ENCODE results near the gene MRPL17.
A peak's percentile ranks its signal among the peaks of the same experiment; 100 is the strongest.
"Not testable (repeated sequence)": the region's sequence is repeated elsewhere in the genome, so short reads cannot be mapped to it uniquely, and the experiment has no call there.

MRPL17 gene

DNA sequence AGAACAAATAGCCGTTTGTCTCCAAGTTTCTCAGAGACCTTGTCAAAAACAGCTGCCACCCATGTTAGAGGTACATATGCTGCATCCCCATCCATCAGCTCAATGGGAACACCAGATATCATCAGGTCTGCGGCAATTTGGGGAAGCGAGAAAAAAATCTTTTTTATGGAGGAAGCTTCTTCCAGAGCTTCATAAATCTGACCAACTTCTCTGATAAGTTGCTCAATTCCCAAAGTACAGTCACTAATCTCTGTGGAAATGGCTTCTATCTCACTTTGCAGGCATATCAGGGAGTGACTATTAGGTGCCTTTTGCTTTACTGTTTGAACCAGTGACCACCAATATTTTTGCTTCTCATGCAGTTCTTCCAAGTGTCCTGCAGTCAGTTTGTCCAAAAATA lies 34.3 kb upstream of the MRPL17 start:
- Histone ChIP-seq H3K4me1 (ENCODE audit: control extremely low read depth in 1 of 4, control insufficient read depth in 4 of 4, insufficient read depth in 4 of 4, low read length in 3 of 4) (no peaks in the 10 kb centered on the region), H3K9me3 (ENCODE audit: control extremely low read depth in 1 of 5, control insufficient read depth in 4 of 5, insufficient read depth in 2 of 5, low read depth in 1 of 5, low read length in 4 of 5) (peaks cover 0 to 15% (median 9%) of the 10 kb centered on the region in 5 experiments), H3K27ac (ENCODE audit: insufficient read depth in 1 of 2, low read depth in 1 of 2, low read length in 2 of 2, poor library complexity in 1 of 2, severe bottlenecking in 2 of 2) (no peak overlapping the region), H3K27me3 (replicated peaks in 2 of 5; ENCODE audit: control insufficient read depth in 4 of 5, insufficient read depth in 5 of 5, low read length in 4 of 5) (no peaks in the 10 kb centered on the region), H3K4me3 (ENCODE audit: control insufficient read depth in 1 of 7, extremely low read depth in 1 of 7, insufficient read depth in 4 of 7, low read depth in 2 of 7, low read length in 6 of 7) (no peak overlapping the region), H3K36me3 (ENCODE audit: control insufficient read depth in 4 of 4, insufficient read depth in 4 of 4, low read length in 3 of 4) (peaks cover 0 to 17% (median 5%) of the 10 kb centered on the region in 4 experiments)
- ChIA-PET POLR2A (no interaction called here), CTCF (interaction anchor here (1.3 to 5.0 kb wide), 3 partner anchors 12 to 187 kb away, joined by 3 to 24 read pairs (median 8); no protein-coding TSS in a partner anchor)
- WGBS (ENCODE audit: insufficient coverage): 100% methylated on average over 3 of the region's 3 CpGs
- no peak for DNase-seq

DNA sequence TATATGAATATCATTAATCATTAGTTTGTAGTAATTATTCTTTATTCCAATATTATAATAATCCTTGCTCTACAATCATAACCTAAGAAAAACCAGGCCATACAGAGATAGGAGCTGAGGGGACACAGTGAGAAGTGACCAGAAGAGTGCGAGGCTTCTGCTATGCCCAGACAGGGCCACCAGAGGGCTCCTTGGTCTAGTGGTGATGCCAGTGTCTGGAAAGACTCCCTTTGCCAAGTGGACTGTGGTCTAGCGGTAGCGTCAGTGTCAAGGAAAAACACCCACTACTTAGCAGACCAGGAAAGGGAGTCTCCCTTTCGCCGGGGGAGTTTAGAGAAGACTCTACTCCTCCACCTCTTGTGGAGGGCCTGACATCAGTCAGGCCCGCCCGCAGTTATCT lies 28.4 kb upstream of the MRPL17 start:
- POLR2A ChIA-PET; H3K36me3 ChIP-seq (ENCODE audit: control insufficient read depth in 4 of 4, insufficient read depth in 4 of 4, low read length in 3 of 4); H3K4me3 ChIP-seq (ENCODE audit: control insufficient read depth in 1 of 7, extremely low read depth in 1 of 7, insufficient read depth in 4 of 7, low read depth in 2 of 7, low read length in 6 of 7); H3K27ac ChIP-seq (ENCODE audit: insufficient read depth in 1 of 2, low read depth in 1 of 2, low read length in 2 of 2, poor library complexity in 1 of 2, severe bottlenecking in 2 of 2); H3K27me3 ChIP-seq (replicated peaks in 2 of 5; ENCODE audit: control insufficient read depth in 4 of 5, insufficient read depth in 5 of 5, low read length in 4 of 5); CTCF ChIA-PET; H3K9me3 ChIP-seq (ENCODE audit: control extremely low read depth in 1 of 5, control insufficient read depth in 4 of 5, insufficient read depth in 2 of 5, low read depth in 1 of 5, low read length in 4 of 5); H3K4me1 ChIP-seq (ENCODE audit: control extremely low read depth in 1 of 4, control insufficient read depth in 4 of 4, insufficient read depth in 4 of 4, low read length in 3 of 4): not testable (repeated sequence)
- 93% methylated on average over 4 of the region's 7 CpGs for WGBS (ENCODE audit: insufficient coverage)
- peak in 2 of 3 donors; percentile 19 to 28 for DNase-seq

DNA sequence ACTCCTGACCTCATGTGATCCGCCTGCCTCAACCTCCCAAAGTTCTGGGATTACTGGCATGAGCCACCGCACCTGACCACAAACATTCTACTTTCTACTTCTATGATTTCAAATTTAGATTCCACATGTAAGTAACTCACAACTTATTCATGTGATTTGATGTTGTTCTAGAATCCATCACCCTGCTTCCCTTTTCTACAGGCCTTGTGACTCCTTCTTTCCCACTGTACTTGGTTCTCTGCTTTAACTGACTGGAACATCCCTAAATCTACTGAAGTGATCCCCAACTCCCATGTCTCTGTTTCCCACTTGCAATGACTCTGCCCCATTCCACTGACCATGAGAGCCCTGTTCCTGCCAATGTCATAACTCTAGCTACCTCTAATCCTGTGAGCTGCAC lies 25.7 kb upstream of the MRPL17 start:
- DNase-seq: no peak
- Histone ChIP-seq H3K4me1 (ENCODE audit: control extremely low read depth in 1 of 4, control insufficient read depth in 4 of 4, insufficient read depth in 4 of 4, low read length in 3 of 4) (peaks cover 0 to 2% (median 0%) of the 10 kb centered on the region in 4 experiments), H3K36me3 (ENCODE audit: control insufficient read depth in 4 of 4, insufficient read depth in 4 of 4, low read length in 3 of 4) (no peaks in the 10 kb centered on the region), H3K27me3 (replicated peaks in 2 of 5; ENCODE audit: control insufficient read depth in 4 of 5, insufficient read depth in 5 of 5, low read length in 4 of 5) (no peaks in the 10 kb centered on the region), H3K9me3 (ENCODE audit: control extremely low read depth in 1 of 5, control insufficient read depth in 4 of 5, insufficient read depth in 2 of 5, low read depth in 1 of 5, low read length in 4 of 5) (peaks cover 0 to 8% (median 0%) of the 10 kb centered on the region in 5 experiments), H3K27ac (ENCODE audit: insufficient read depth in 1 of 2, low read depth in 1 of 2, low read length in 2 of 2, poor library complexity in 1 of 2, severe bottlenecking in 2 of 2) (no peak overlapping the region), H3K4me3 (ENCODE audit: control insufficient read depth in 1 of 7, extremely low read depth in 1 of 7, insufficient read depth in 4 of 7, low read depth in 2 of 7, low read length in 6 of 7) (no peak overlapping the region)
- POLR2A ChIA-PET: interaction anchor here (0.6 kb wide), 1 partner anchor 178 kb away, joined by 3 read pairs; no protein-coding TSS in a partner anchor
- WGBS (ENCODE audit: insufficient coverage): 100% methylated on average over 2 of the region's 2 CpGs
- CTCF ChIA-PET: interaction anchor here (0.6 kb wide), 1 partner anchor 666 kb away, joined by 3 read pairs; no protein-coding TSS in a partner anchor

DNA sequence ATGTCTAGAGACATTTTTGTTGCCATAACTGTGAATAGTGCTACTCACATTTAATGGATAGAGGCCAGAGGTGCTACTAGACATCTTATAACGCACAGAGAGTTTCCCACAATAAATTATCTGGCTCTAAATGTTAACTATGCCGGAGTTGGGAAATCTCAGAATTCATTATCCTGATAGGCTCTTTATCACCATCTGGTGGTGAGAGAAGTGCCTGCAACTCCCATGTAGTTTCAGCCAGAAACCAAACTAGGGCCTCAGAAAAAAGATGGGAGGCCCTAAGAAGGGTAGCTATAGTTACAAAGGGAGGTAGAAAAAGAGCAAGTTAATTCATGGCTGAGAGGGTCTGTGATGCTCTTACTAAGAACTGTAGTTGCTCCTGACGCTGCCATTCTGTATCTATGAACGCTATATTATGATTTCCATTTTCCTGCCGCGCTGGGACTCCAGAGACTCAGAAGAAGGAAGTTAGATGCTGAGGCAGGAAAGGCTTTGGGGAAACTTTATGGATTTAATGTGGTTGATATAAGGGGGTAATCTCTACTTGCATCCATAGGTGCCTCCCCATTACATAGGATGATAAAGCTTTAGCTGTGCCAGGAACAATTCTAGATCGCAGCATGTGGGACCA lies 22.9 kb upstream of the MRPL17 start:
- no peaks in the 10 kb centered on the region for H3K9me3 ChIP-seq (ENCODE audit: control extremely low read depth in 1 of 5, control insufficient read depth in 4 of 5, insufficient read depth in 2 of 5, low read depth in 1 of 5, low read length in 4 of 5)
- POLR2A ChIA-PET: no interaction called here

DNA sequence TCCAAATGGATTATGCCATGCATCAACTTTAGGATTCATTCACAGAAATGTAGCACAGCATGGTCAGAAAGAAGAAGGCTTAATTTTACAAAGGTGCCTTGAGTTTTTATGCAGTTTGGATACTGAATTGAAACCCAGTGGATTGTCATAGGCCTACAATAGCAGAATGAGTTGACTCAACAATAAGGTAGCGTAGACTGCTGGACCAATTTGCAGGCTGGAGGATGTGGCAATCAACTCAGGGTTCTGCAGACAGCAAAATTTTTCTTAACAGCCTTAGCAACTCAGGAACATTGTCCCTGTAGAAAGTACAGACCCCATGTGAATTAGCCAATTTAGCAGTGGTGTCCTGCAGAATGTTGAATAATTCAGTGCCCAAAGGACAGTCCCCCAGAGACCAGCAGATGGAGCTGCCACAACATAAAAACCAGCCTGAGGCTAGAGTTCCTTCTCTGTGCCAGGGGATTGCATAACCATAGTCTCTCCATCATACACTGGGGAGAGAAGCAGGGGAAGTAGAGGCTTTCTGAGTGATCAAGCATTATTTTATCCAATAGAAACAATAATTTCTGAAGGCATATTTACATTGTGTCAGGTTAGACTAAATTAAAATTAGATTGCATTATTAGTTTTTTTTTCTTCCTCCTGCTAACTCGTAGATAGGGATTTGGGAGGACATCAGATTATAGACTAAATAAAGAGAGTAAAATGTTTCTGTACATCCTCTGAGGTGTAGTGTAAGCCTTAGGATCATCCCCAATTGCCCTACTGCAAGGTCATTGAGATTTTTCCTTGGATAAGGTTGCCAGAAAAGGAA lies 20.3 kb upstream of the MRPL17 start:
- Histone ChIP-seq H3K4me1 (ENCODE audit: control extremely low read depth in 1 of 4, control insufficient read depth in 4 of 4, insufficient read depth in 4 of 4, low read length in 3 of 4) (peaks cover 0 to 2% (median 0%) of the 10 kb centered on the region in 4 experiments), H3K36me3 (ENCODE audit: control insufficient read depth in 4 of 4, insufficient read depth in 4 of 4, low read length in 3 of 4) (no peaks in the 10 kb centered on the region), H3K4me3 (ENCODE audit: control insufficient read depth in 1 of 7, extremely low read depth in 1 of 7, insufficient read depth in 4 of 7, low read depth in 2 of 7, low read length in 6 of 7) (no peak overlapping the region), H3K27me3 (replicated peaks in 2 of 5; ENCODE audit: control insufficient read depth in 4 of 5, insufficient read depth in 5 of 5, low read length in 4 of 5) (no peaks in the 10 kb centered on the region), H3K27ac (ENCODE audit: insufficient read depth in 1 of 2, low read depth in 1 of 2, low read length in 2 of 2, poor library complexity in 1 of 2, severe bottlenecking in 2 of 2) (no peak overlapping the region), H3K9me3 (ENCODE audit: control extremely low read depth in 1 of 5, control insufficient read depth in 4 of 5, insufficient read depth in 2 of 5, low read depth in 1 of 5, low read length in 4 of 5) (no peaks in the 10 kb centered on the region)
- POLR2A ChIA-PET: no interaction called here
- DNase-seq: peak; percentile 65 to 82 (median 80)
- no CpG with 5 or more reads among the region's 2 CpGs for WGBS (ENCODE audit: insufficient coverage)
- CTCF ChIA-PET: interaction anchor here (1.1 to 6.9 kb wide), 9 partner anchors 10 to 196 kb away, joined by 3 to 81 read pairs (median 7); partner anchors contain the start of gene ILK

More for the DNA sequence above, 22.9 kb upstream of the MRPL17 start:
- H3K36me3 ChIP-seq (ENCODE audit: control insufficient read depth in 4 of 4, insufficient read depth in 4 of 4, low read length in 3 of 4): no peaks in the 10 kb centered on the region
- CTCF ChIA-PET: interaction anchor here (0.9 to 6.9 kb wide), 22 partner anchors 8 to 329 kb away, joined by 3 to 81 read pairs (median 4); no protein-coding TSS in a partner anchor
- H3K27ac ChIP-seq (ENCODE audit: insufficient read depth in 1 of 2, low read depth in 1 of 2, low read length in 2 of 2, poor library complexity in 1 of 2, severe bottlenecking in 2 of 2): no peak overlapping the region
- peaks cover 0 to 2% (median 0%) of the 10 kb centered on the region in 4 experiments for H3K4me1 ChIP-seq (ENCODE audit: control extremely low read depth in 1 of 4, control insufficient read depth in 4 of 4, insufficient read depth in 4 of 4, low read length in 3 of 4)
- no peaks in the 10 kb centered on the region for H3K27me3 ChIP-seq (replicated peaks in 2 of 5; ENCODE audit: control insufficient read depth in 4 of 5, insufficient read depth in 5 of 5, low read length in 4 of 5)
- peak; percentile 43 to 68 (median 57) for DNase-seq
- H3K4me3 ChIP-seq (ENCODE audit: control insufficient read depth in 1 of 7, extremely low read depth in 1 of 7, insufficient read depth in 4 of 7, low read depth in 2 of 7, low read length in 6 of 7): no peak overlapping the region
- WGBS (ENCODE audit: insufficient coverage): 25% methylated on average over 3 of the region's 7 CpGs

DNA sequence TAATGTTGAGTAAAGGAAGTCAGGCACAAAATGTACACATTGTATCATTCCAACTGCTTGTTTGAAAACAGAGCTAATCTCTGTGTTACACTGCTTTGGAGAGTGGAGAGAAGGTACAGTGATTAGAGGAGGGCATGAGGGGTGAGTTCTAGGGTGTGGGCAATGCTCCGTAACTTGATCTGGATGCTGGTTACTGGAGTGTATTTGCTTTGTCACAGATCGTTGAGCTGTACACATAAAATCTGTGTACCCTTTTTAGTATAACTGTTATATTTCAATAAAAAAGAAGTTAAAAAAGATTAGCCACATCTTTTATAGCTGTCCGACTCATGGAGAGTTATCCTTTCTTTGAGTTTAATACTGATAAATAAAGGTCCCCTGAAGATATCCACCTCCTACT lies 18.8 kb upstream of the MRPL17 start:
- H3K27ac ChIP-seq (ENCODE audit: insufficient read depth in 1 of 2, low read depth in 1 of 2, low read length in 2 of 2, poor library complexity in 1 of 2, severe bottlenecking in 2 of 2); POLR2A ChIA-PET; H3K4me1 ChIP-seq (ENCODE audit: control extremely low read depth in 1 of 4, control insufficient read depth in 4 of 4, insufficient read depth in 4 of 4, low read length in 3 of 4); H3K9me3 ChIP-seq (ENCODE audit: control extremely low read depth in 1 of 5, control insufficient read depth in 4 of 5, insufficient read depth in 2 of 5, low read depth in 1 of 5, low read length in 4 of 5); H3K4me3 ChIP-seq (ENCODE audit: control insufficient read depth in 1 of 7, extremely low read depth in 1 of 7, insufficient read depth in 4 of 7, low read depth in 2 of 7, low read length in 6 of 7); H3K27me3 ChIP-seq (replicated peaks in 2 of 5; ENCODE audit: control insufficient read depth in 4 of 5, insufficient read depth in 5 of 5, low read length in 4 of 5); DNase-seq; H3K36me3 ChIP-seq (ENCODE audit: control insufficient read depth in 4 of 4, insufficient read depth in 4 of 4, low read length in 3 of 4): not testable (repeated sequence)
- CTCF ChIA-PET: interaction anchor here (0.9 to 6.9 kb wide), 5 partner anchors 36 to 325 kb away, joined by 3 to 81 read pairs (median 4); no protein-coding TSS in a partner anchor
- WGBS (ENCODE audit: insufficient coverage): no CpG with 5 or more reads among the region's 3 CpGs

DNA sequence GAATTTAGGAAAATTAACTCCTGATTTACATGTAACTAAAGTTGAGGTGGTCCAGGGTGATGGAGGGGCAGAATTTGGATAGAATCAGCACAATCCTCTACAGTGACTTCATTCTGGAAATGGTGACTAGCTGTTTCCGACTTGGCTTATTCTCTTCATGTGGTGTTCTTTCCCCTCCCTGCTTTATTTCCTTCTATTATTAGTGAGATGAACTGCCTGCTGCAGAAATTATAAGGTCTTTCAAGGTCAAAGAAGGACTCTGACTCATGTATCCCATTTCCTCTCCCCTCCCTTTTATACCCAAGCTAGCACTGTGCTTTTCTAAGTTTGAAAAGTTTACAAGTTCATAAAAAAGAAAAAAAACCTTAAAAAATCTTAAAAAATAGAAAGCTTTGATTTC lies 12.2 kb upstream of the MRPL17 start:
- Histone ChIP-seq H3K4me3 (ENCODE audit: control insufficient read depth in 1 of 7, extremely low read depth in 1 of 7, insufficient read depth in 4 of 7, low read depth in 2 of 7, low read length in 6 of 7) (no peak overlapping the region), H3K36me3 (ENCODE audit: control insufficient read depth in 4 of 4, insufficient read depth in 4 of 4, low read length in 3 of 4) (no peaks in the 10 kb centered on the region), H3K4me1 (ENCODE audit: control extremely low read depth in 1 of 4, control insufficient read depth in 4 of 4, insufficient read depth in 4 of 4, low read length in 3 of 4) (no peaks in the 10 kb centered on the region), H3K9me3 (ENCODE audit: control extremely low read depth in 1 of 5, control insufficient read depth in 4 of 5, insufficient read depth in 2 of 5, low read depth in 1 of 5, low read length in 4 of 5) (no peaks in the 10 kb centered on the region), H3K27me3 (replicated peaks in 2 of 5; ENCODE audit: control insufficient read depth in 4 of 5, insufficient read depth in 5 of 5, low read length in 4 of 5) (no peaks in the 10 kb centered on the region), H3K27ac (ENCODE audit: insufficient read depth in 1 of 2, low read depth in 1 of 2, low read length in 2 of 2, poor library complexity in 1 of 2, severe bottlenecking in 2 of 2) (no peak overlapping the region)
- no CpG with 5 or more reads among the region's 1 CpG for WGBS (ENCODE audit: insufficient coverage)
- DNase-seq: no peak
- ChIA-PET POLR2A (no interaction called here), CTCF (interaction anchor here (0.8 to 1.4 kb wide), 6 partner anchors 12 to 164 kb away, joined by 3 to 4 read pairs (median 3); partner anchors contain the start of gene MRPL17)
